Measurements from ENCODE around the gene POU2AF3. TPM values are rescaled to one million over a fixed set of nuclear protein-coding genes. Genes with fewer than 3 reads are reported as not detected.

The POU2AF3 gene
- total and polyA plus RNA-seq, 2 donors (not counting 1 experiment from before 2014, with no cell fraction given) = 0.07 to 0.17 TPM

- H2AFZ ChIP-seq (ENCODE audit: low read length) = no peak overlapping the region
- no peaks in the 10 kb centered on the region for H3K79me2 ChIP-seq (ENCODE audit: control insufficient read depth, insufficient read depth, low read length)
- H3K9me3 ChIP-seq (ENCODE audit: control insufficient read depth, insufficient read depth, low read depth, low read length) = no peaks in the 10 kb centered on the region
- no peak overlapping the region for H3K4me3 ChIP-seq (replicated peaks in 1 of 4; ENCODE audit: control extremely low read depth in 1 of 4, insufficient read depth in 1 of 4, low read depth in 3 of 4, low read length in 4 of 4)
- TF ChIP-seq EZH2 (IDR thresholded peaks at IDR 0.05; ENCODE audit: low read length, missing control alignments) (no peak), CTCF (conservative IDR thresholded peaks at IDR 0.05 in 1 of 2, IDR thresholded peaks at IDR 0.05 in 1 of 2; ENCODE audit: low read depth in 1 of 2, low read length in 2 of 2) (no peak)
- no peaks in the 10 kb centered on the region for H3K4me1 ChIP-seq (ENCODE audit: control insufficient read depth, extremely low read depth, insufficient read depth, low read length)
- no peak for DNase-seq (ENCODE audit: low read depth in 2 of 2)
- H3K27ac ChIP-seq (ENCODE audit: insufficient read depth, low read length) = no peak overlapping the region
- no peaks in the 10 kb centered on the region for H4K20me1 ChIP-seq (ENCODE audit: control insufficient read depth, extremely low read depth, insufficient read depth, low read length)
- H3K27me3 ChIP-seq (ENCODE audit: control insufficient read depth, insufficient read depth, low read length) = no peaks in the 10 kb centered on the region
- H3K9ac ChIP-seq (ENCODE audit: insufficient read depth, low read length) = no peak overlapping the region
- no peak overlapping the region for H3K4me2 ChIP-seq (ENCODE audit: extremely low read depth, insufficient read depth, low read length)
- no peaks in the 10 kb centered on the region for H3K36me3 ChIP-seq (ENCODE audit: control insufficient read depth, insufficient read depth, low read length)
These were observed 52.5 kb downstream of the POU2AF3 start for GRCh38 chr11:111350811-111351210.

GRCh38 chr11:111351374-111352055 lies 53.2 kb downstream of the POU2AF3 start:
- Histone ChIP-seq H3K4me3 (replicated peaks in 1 of 4; ENCODE audit: control extremely low read depth in 1 of 4, insufficient read depth in 1 of 4, low read depth in 3 of 4, low read length in 4 of 4) (no peak overlapping the region), H3K4me2 (ENCODE audit: extremely low read depth, insufficient read depth, low read length) (no peak overlapping the region), H3K4me1 (ENCODE audit: control insufficient read depth, extremely low read depth, insufficient read depth, low read length) (no peaks in the 10 kb centered on the region), H3K79me2 (ENCODE audit: control insufficient read depth, insufficient read depth, low read length) (no peaks in the 10 kb centered on the region), H3K9ac (ENCODE audit: insufficient read depth, low read length) (no peak overlapping the region), H3K36me3 (ENCODE audit: control insufficient read depth, insufficient read depth, low read length) (no peaks in the 10 kb centered on the region), H3K9me3 (ENCODE audit: control insufficient read depth, insufficient read depth, low read depth, low read length) (no peaks in the 10 kb centered on the region), H3K27me3 (ENCODE audit: control insufficient read depth, insufficient read depth, low read length) (no peaks in the 10 kb centered on the region), H4K20me1 (ENCODE audit: control insufficient read depth, extremely low read depth, insufficient read depth, low read length) (no peaks in the 10 kb centered on the region), H3K27ac (ENCODE audit: insufficient read depth, low read length) (no peak overlapping the region), H2AFZ (ENCODE audit: low read length) (no peak overlapping the region)
- DNase-seq (ENCODE audit: low read depth in 2 of 2) = no peak
- TF ChIP-seq CTCF (conservative IDR thresholded peaks at IDR 0.05 in 1 of 2, IDR thresholded peaks at IDR 0.05 in 1 of 2; ENCODE audit: low read depth in 1 of 2, low read length in 2 of 2) = no peak
- no peak for TF ChIP-seq EZH2 (IDR thresholded peaks at IDR 0.05; ENCODE audit: low read length, missing control alignments)

GRCh38 chr11:111352231-111352746 lies 53.9 kb downstream of the POU2AF3 start:
- no peaks in the 10 kb centered on the region for H3K79me2 ChIP-seq (ENCODE audit: control insufficient read depth, insufficient read depth, low read length)
- TF ChIP-seq CTCF (conservative IDR thresholded peaks at IDR 0.05 in 1 of 2, IDR thresholded peaks at IDR 0.05 in 1 of 2; ENCODE audit: low read depth in 1 of 2, low read length in 2 of 2) (no peak), EZH2 (IDR thresholded peaks at IDR 0.05; ENCODE audit: low read length, missing control alignments) (no peak)
- no peak for DNase-seq (ENCODE audit: low read depth in 2 of 2)
- no peaks in the 10 kb centered on the region for H3K36me3 ChIP-seq (ENCODE audit: control insufficient read depth, insufficient read depth, low read length)
- H3K4me3 ChIP-seq (replicated peaks in 1 of 4; ENCODE audit: control extremely low read depth in 1 of 4, insufficient read depth in 1 of 4, low read depth in 3 of 4, low read length in 4 of 4) = no peak overlapping the region
- H4K20me1 ChIP-seq (ENCODE audit: control insufficient read depth, extremely low read depth, insufficient read depth, low read length) = no peaks in the 10 kb centered on the region
- no peak overlapping the region for H3K4me2 ChIP-seq (ENCODE audit: extremely low read depth, insufficient read depth, low read length)
- H3K27me3 ChIP-seq (ENCODE audit: control insufficient read depth, insufficient read depth, low read length) = no peaks in the 10 kb centered on the region
- no peak overlapping the region for H3K9ac ChIP-seq (ENCODE audit: insufficient read depth, low read length)
- no peak overlapping the region for H3K27ac ChIP-seq (ENCODE audit: insufficient read depth, low read length)
- H3K9me3 ChIP-seq (ENCODE audit: control insufficient read depth, insufficient read depth, low read depth, low read length) = no peaks in the 10 kb centered on the region
- H3K4me1 ChIP-seq (ENCODE audit: control insufficient read depth, extremely low read depth, insufficient read depth, low read length) = no peaks in the 10 kb centered on the region
- H2AFZ ChIP-seq (ENCODE audit: low read length) = no peak overlapping the region

Data from fibroblast of lung (primary cell).